ENCODE results near the gene SIAH1.

DNA sequence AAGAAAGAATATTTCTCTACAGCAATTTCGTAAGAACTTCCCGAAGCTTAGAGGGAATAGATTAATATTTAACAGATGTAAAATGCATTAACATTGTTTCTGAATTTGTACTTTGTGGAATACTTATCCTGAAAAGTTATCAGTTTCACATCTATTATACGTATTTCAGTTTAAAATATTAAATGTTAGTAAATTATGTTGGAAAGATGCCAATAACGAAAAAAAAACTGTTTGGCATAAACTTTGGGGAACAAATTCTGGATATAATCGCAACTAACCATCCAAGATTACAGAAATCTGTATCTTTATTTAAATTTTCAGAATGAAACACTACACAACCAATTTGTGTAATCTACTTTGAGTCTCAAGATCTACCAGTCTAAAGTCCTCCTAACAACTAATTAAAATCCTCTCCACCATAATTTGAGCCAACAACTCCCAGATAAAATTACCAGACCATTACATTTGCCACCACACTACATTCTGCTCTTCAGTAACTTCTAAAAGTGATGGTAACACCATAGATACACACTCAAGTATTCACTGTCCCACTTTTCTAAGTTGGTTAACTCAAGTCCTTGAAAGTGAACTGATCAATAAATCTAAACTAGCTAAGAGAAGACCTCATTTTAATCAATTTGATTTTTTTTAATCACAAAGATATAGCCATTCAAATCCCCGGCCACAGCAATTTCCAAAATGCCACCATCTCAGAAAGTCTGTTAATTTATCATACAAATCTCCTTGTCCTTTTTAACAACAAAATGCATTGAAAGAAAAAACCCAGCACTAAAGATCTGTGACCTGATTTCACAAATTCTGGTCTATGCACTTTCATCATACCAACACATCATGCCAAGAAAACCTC is 2.0 kb downstream of the SIAH1 start:
- TF ChIP-seq, protein P1, sequence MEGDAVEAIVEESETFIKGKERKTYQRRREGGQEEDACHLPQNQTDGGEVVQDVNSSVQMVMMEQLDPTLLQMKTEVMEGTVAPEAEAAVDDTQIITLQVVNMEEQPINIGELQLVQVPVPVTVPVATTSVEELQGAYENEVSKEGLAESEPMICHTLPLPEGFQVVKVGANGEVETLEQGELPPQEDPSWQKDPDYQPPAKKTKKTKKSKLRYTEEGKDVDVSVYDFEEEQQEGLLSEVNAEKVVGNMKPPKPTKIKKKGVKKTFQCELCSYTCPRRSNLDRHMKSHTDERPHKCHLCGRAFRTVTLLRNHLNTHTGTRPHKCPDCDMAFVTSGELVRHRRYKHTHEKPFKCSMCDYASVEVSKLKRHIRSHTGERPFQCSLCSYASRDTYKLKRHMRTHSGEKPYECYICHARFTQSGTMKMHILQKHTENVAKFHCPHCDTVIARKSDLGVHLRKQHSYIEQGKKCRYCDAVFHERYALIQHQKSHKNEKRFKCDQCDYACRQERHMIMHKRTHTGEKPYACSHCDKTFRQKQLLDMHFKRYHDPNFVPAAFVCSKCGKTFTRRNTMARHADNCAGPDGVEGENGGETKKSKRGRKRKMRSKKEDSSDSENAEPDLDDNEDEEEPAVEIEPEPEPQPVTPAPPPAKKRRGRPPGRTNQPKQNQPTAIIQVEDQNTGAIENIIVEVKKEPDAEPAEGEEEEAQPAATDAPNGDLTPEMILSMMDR (IDR thresholded peaks at IDR 0.05), result no peak
- TF ChIP-seq EP300 (IDR thresholded peaks at IDR 0.05; ENCODE audit: low read depth) (no peak), POLR2A (IDR thresholded peaks at IDR 0.05) (no peak)

Data from transverse colon (tissue), 3 donors.